Fibroblast of pulmonary artery (primary cell): Measurements from ENCODE around the gene RGS14.
A peak's percentile ranks its signal among the peaks of the same experiment; 100 is the strongest.
"Not testable (repeated sequence)": the region's sequence is repeated elsewhere in the genome, so short reads cannot be mapped to it uniquely, and the experiment has no call there.

Experiments used
- DNase-seq: peaks from one replicate; pipeline ENCODE4 v3.0.0-alpha.2; 2010; ENCODE audit warnings: low read depth
- H3K4me3 ChIP-seq: replicated peaks from 2 replicates; pipeline ENCODE4 v1.5.1; 2011; ENCODE audit warnings: low read depth, mild to moderate bottlenecking, control low read depth, low read length, moderate library complexity
- CTCF ChIP-seq: IDR thresholded peaks from 2 replicates; pipeline ENCODE4 v1.5.1; 2011; ENCODE audit warnings: mild to moderate bottlenecking, control low read depth, low read length, inconsistent platforms; ENCODE audit errors: missing control alignments

The RGS14 gene

GRCh38 chr5:177334781-177335700, 22.7 kb upstream of the RGS14 start:
- H3K4me3 ChIP-seq, result no peak overlapping the region
- TF ChIP-seq CTCF, result no peak
- no peak for DNase-seq

- no peak overlapping the region for H3K4me3 ChIP-seq
- no peak for DNase-seq
- TF ChIP-seq CTCF, result no peak
These were observed 22.0 kb upstream of the RGS14 start for GRCh38 chr5:177335701-177336065.

- peak; percentile 15 for DNase-seq
- H3K4me3 ChIP-seq, result no peak overlapping the region
- TF ChIP-seq CTCF, result peak; percentile 23
These were observed 21.6 kb upstream of the RGS14 start for GRCh38 chr5:177336112-177336511.

- DNase-seq, result no peak
- no peak for TF ChIP-seq CTCF
- no peak overlapping the region for H3K4me3 ChIP-seq
These were observed 20.9 kb upstream of the RGS14 start for GRCh38 chr5:177336603-177337494.

GRCh38 chr5:177338251-177339106, 19.2 kb upstream of the RGS14 start:
- no peak for TF ChIP-seq CTCF
- no peak for DNase-seq
- no peak overlapping the region for H3K4me3 ChIP-seq

- no peak overlapping the region for H3K4me3 ChIP-seq
- no peak for DNase-seq
These were observed 18.6 kb upstream of the RGS14 start for GRCh38 chr5:177339107-177339638.

GRCh38 chr5:177343000-177343399, 14.7 kb upstream of the RGS14 start:
- H3K4me3 ChIP-seq, DNase-seq: not testable (repeated sequence)

More at GRCh38 chr5:177339107-177339638, 18.6 kb upstream of the RGS14 start:
- no peak for TF ChIP-seq CTCF
